Sigmoid colon (tissue), 7 donors: Measurements from ENCODE around the gene CYBC1. TPM values are rescaled to one million over a fixed set of nuclear protein-coding genes. Genes with fewer than 3 reads are reported as not detected.

Source experiments
- DNase-seq: peaks from one replicate; pipeline ENCODE4 v3.0.0-alpha.2; 2019
- H3K27ac ChIP-seq, 4 donors: fragments of 200-600 bp; sonication (generic); one replicate each; pipeline ENCODE4 v1.5.1; 2016 to 2019; ENCODE audit warnings: mild to moderate bottlenecking in 1 of 4
- H3K27me3 ChIP-seq, 3 donors: fragments of 200-600 bp; sonication (generic); one replicate each; pipeline ENCODE4 v1.5.1; 2019; ENCODE audit warnings: mild to moderate bottlenecking in 1 of 3
- H3K36me3 ChIP-seq, 4 donors: fragments of 200-600 bp; sonication (generic); one replicate each; pipeline ENCODE4 v1.5.1; 2016 to 2019
- H3K4me1 ChIP-seq, 4 donors: fragments of 200-600 bp; sonication (generic); one replicate each; pipeline ENCODE4 v1.5.1; 2017 to 2019
- H3K4me3 ChIP-seq, 4 donors: fragments of 200-600 bp; sonication (generic); one replicate each; pipeline ENCODE4 v1.5.1; 2017 to 2019; ENCODE audit warnings: mild to moderate bottlenecking in 2 of 4, moderate library complexity in 1 of 4
- H3K9me3 ChIP-seq, 4 donors: fragments of 200-600 bp in 3 of 4; sonication (generic) in 3 of 4; one replicate each; pipeline versions ENCODE4 v1.5.1 to v1.6.1; 2013 to 2019
- EP300 ChIP-seq, 4 donors: sonication (generic); formaldehyde crosslinking; IDR thresholded peaks; one replicate each; pipeline ENCODE4 v1.6.1; 2017; ENCODE audit warnings: antibody characterized with exemption in 4 of 4
- POLR2A ChIP-seq, 2 donors: fragments of 450-650 bp; IDR thresholded peaks; one replicate each; pipeline ENCODE4 v1.6.1; 2016; ENCODE audit warnings: antibody characterized with exemption in 2 of 2, mild to moderate bottlenecking in 2 of 2, moderate library complexity in 2 of 2
- POLR2AphosphoS5 ChIP-seq, 4 donors: sonication (generic); formaldehyde crosslinking; IDR thresholded peaks; one replicate each; pipeline ENCODE4 v1.6.1; 2017; ENCODE audit warnings: antibody characterized with exemption in 4 of 4
- WGBS, 2 donors: extraction: QIAGEN DNeasy Blood & Tissue Kit; methylation state at CpG; one replicate each; pipeline ENCODE4 v1.1.7; 2013; 5-methylcytosine and 5-hydroxymethylcytosine counted together
- intact Hi-C: fragments of 100-400 bp; cut with DNase I; formaldehyde crosslinking; loops from one replicate; pipeline ENCODE4 v1.15.1; 2023
- polyA plus RNA-seq, 3 donors: library from polyadenylated mRNA; stranded (reverse); fragments of 200-250 nt; gene quantifications; one replicate each; pipeline ENCODE4 v1.2.3, GENCODE V29; 2013
- total RNA-seq, 4 donors: library from RNA; depleted of rRNA; stranded (reverse); fragments of >200 nt; gene quantifications; one replicate each; pipeline ENCODE4 v1.1.0, GENCODE V29; 2016
- TF ChIP-seq, protein P1 (sequence below), 4 experiments: fragments of 450-650 bp in 3 of 4; fragments of 200-600 bp in 1 of 4; IDR thresholded peaks; one replicate each; pipeline ENCODE4 v1.5.1; 2016 to 2019; ENCODE audit warnings: antibody characterized with exemption in 4 of 4, mild to moderate bottlenecking in 3 of 4, moderate library complexity in 2 of 4
- donor health status: healthy with polysubstance abuse.
- donor health status: Bipolar disorder and iron deficiency.
- donor health status: healthy.

CYBC1 gene
- total and polyA plus RNA-seq, 7 donors = 22.8 to 116 (median 39.9) TPM

- Histone ChIP-seq H3K27me3 (no peaks in the 10 kb centered on the region), H3K9me3 (no peaks in the 10 kb centered on the region), H3K4me1 (peaks cover 0 to 35% (median 20%) of the 10 kb centered on the region in 4 donors), H3K4me3 (no peak overlapping the region), H3K27ac (no peak overlapping the region), H3K36me3 (peaks cover 3 to 24% (median 11%) of the 10 kb centered on the region in 4 donors)
- WGBS, 2 donors = 91 to 96% methylated on average over 15 of the region's 15 CpGs
- TF ChIP-seq POLR2AphosphoS5 (IDR thresholded peaks at IDR 0.05) (no peak), POLR2A (IDR thresholded peaks at IDR 0.05) (no peak), EP300 (IDR thresholded peaks at IDR 0.05) (no peak)
- TF ChIP-seq, protein P1, sequence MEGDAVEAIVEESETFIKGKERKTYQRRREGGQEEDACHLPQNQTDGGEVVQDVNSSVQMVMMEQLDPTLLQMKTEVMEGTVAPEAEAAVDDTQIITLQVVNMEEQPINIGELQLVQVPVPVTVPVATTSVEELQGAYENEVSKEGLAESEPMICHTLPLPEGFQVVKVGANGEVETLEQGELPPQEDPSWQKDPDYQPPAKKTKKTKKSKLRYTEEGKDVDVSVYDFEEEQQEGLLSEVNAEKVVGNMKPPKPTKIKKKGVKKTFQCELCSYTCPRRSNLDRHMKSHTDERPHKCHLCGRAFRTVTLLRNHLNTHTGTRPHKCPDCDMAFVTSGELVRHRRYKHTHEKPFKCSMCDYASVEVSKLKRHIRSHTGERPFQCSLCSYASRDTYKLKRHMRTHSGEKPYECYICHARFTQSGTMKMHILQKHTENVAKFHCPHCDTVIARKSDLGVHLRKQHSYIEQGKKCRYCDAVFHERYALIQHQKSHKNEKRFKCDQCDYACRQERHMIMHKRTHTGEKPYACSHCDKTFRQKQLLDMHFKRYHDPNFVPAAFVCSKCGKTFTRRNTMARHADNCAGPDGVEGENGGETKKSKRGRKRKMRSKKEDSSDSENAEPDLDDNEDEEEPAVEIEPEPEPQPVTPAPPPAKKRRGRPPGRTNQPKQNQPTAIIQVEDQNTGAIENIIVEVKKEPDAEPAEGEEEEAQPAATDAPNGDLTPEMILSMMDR (IDR thresholded peaks at IDR 0.05) = no peak
- DNase-seq = no peak
- intact Hi-C loops = loop anchor here (5.0 to 10.0 kb wide), 2 partner anchors 139 to 153 kb away; partner anchors contain the start of gene WDR45B
Measured at GRCh38 chr17:82491533-82491932, 41.0 kb upstream of the CYBC1 start.

GRCh38 chr17:82491196-82491530, 40.6 kb upstream of the CYBC1 start:
- no peaks in the 10 kb centered on the region for H3K9me3 ChIP-seq
- TF ChIP-seq POLR2AphosphoS5 (IDR thresholded peaks at IDR 0.05) (no peak), POLR2A (IDR thresholded peaks at IDR 0.05) (no peak), EP300 (IDR thresholded peaks at IDR 0.05) (no peak)
- TF ChIP-seq, protein P1 (IDR thresholded peaks at IDR 0.05) = no peak
- intact Hi-C loops = loop anchor here (5.0 to 10.0 kb wide), 2 partner anchors 139 to 154 kb away; partner anchors contain the start of gene WDR45B
- WGBS, 2 donors = 93 to 94% methylated on average over 10 of the region's 10 CpGs
- no peak overlapping the region for H3K27ac ChIP-seq
- H3K4me1 ChIP-seq = peaks cover 0 to 31% (median 17%) of the 10 kb centered on the region in 4 donors
- H3K27me3 ChIP-seq = no peaks in the 10 kb centered on the region
- peaks cover 7 to 28% (median 13%) of the 10 kb centered on the region in 4 donors for H3K36me3 ChIP-seq
- DNase-seq = no peak
- H3K4me3 ChIP-seq = no peak overlapping the region

DNA sequence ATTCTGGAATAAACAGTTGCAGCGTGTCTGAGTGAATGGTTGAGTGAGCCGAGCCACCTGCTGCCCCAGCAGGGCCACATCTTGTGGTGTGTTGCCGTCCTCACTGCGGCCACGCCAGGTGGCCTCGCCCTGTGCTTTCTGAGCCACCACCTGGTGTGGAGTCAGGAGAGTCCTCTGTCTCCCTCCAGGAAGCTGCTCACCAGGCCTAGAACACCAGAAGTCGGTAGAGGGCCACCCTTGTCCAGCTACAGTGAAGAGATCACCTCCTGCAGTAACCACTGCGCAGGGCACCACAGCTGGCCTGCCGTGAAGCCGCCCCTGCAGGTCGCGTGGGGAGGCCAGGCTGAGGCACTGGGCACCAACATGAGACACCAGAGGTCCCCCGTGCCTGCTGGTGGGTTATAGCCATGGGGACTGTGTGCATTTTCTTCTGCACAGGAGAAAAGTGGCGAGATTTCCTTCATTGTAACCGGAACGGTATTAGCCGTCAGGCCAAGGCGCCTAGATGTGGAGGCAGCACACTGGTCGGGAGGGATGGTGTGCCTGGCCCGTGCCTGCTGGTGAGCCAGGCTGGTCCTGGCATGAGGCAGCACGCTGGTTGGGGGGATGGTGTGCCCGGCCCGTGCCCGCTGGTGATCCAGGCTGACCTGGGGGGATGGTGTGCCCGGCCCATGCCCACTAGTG, 40.1 kb upstream of the CYBC1 start:
- DNase-seq = no peak
- H3K27ac ChIP-seq = no peak overlapping the region
- H3K4me1 ChIP-seq = peaks cover 0 to 28% (median 16%) of the 10 kb centered on the region in 4 donors
- H3K9me3 ChIP-seq = no peaks in the 10 kb centered on the region
- intact Hi-C loops = loop anchor here (5.0 to 10.0 kb wide), 2 partner anchors 138 to 154 kb away; partner anchors contain the start of gene WDR45B
- H3K36me3 ChIP-seq = peaks cover 12 to 33% (median 17%) of the 10 kb centered on the region in 4 donors
- no peaks in the 10 kb centered on the region for H3K27me3 ChIP-seq
- 72 to 79% methylated on average over 25 of the region's 25 CpGs for WGBS, 2 donors
- H3K4me3 ChIP-seq = no peak overlapping the region
- TF ChIP-seq EP300 (IDR thresholded peaks at IDR 0.05) (no peak), POLR2AphosphoS5 (IDR thresholded peaks at IDR 0.05) (no peak), POLR2A (IDR thresholded peaks at IDR 0.05) (no peak)
- TF ChIP-seq, protein P1 (IDR thresholded peaks at IDR 0.05) = no peak

DNA sequence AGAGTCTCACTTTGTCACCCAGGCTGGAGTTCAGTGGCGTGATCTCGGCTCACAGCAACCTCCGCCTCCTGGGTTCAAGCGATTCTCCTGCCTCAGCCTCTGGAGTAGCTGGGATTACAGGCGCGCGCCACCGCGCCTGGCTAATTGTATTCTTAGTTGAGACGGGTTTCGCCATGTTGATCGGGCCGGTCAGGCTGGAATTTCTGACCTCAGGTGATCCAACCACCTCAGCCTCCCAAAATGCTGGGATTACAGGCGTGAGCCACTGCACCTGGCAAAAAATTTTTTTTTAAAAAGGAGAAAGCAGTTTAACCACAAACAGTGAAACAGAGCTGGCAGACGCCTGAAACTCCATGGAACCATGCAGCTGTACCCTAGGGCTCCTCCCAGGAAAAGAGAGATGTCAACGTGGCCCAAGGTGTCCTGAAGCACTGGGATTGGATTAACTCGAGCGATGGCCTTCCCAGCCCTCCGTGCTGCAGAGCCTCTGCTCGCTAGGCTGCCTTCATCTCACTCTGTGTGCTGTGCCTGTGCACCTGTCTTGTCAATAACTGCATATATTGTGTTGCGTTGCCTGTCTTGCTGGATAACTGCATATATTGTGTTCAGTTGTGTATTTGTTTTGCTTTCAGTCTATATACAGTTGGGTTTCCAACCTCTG, 39.4 kb upstream of the CYBC1 start:
- TF ChIP-seq, protein P1 (IDR thresholded peaks at IDR 0.05) = no peak
- no peak for TF ChIP-seq EP300 (IDR thresholded peaks at IDR 0.05)
- no peak for TF ChIP-seq POLR2AphosphoS5 (IDR thresholded peaks at IDR 0.05)
- no peak for TF ChIP-seq POLR2A (IDR thresholded peaks at IDR 0.05)
- no peaks in the 10 kb centered on the region for H3K9me3 ChIP-seq
- no peak overlapping the region for H3K4me3 ChIP-seq
- intact Hi-C loops = loop anchor here (5.0 to 10.0 kb wide), 2 partner anchors 138 to 155 kb away; partner anchors contain the start of gene WDR45B
- WGBS, 2 donors = 88 to 90% methylated on average over 21 of the region's 21 CpGs
- H3K27ac ChIP-seq = peak overlapping the region in 2 of 4 donors; percentile 51 to 76
- peaks cover 18 to 39% (median 24%) of the 10 kb centered on the region in 4 donors for H3K36me3 ChIP-seq
- peaks cover 0 to 28% (median 16%) of the 10 kb centered on the region in 4 donors for H3K4me1 ChIP-seq
- H3K27me3 ChIP-seq = no peaks in the 10 kb centered on the region
- DNase-seq = no peak
